Smooth muscle cell of the brain vasculature (primary cell): Measurements from ENCODE around the gene ATP7A.

Source experiments
- DNase-seq: peaks from one replicate; pipeline ENCODE4 v3.0.0-alpha.2; 2012; ENCODE audit warnings: low read depth, low spot score

Gene ATP7A

DNA sequence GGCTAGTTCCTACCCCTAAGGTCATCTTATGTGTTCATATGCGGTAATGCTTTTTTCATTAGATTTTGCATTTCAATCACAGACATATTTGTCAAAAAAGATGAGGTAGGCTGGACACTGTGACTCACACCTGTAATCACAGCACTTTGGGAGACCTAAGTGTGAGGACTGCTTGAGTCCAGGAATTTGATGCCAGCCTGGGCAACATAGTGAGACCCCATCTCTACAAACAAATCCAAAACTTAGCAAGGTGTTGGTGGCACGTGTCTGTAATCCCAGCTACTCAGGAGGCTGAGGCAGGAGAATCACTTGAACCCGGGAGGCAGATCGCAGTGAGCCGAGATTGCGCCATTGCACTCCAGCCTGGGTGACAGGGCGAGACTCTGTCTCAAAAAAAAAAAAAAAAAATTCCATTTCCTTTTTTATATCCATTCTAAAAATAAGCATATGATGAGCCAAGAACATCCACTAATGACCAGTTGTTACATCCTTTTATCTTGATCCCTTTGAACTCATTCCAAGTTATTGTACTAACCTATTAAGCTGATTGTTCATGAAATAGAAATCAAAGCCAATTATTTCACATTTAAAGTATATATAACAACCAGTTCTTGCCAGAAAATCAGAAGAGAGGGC, 35.5 kb downstream of the ATP7A start:
- DNase-seq: no peak

DNA sequence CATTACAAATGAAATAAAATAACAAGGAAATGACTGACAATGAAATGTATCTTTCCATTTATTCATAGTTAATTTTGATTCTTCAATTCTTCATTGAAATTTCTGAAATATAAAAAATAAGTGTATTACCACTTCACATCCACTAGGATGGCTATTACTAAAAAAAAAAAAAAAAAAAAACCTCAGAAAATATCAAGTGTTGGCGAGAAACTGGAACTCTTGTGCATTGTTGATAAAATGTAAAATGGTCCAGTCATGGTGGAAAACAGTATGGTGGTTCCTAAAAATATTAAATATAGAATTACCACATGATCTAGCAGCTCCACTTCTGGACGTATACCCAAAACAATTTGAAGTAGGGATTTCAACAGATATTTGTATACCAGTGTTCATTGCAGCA, 36.1 kb downstream of the ATP7A start:
- DNase-seq: no peak

DNA sequence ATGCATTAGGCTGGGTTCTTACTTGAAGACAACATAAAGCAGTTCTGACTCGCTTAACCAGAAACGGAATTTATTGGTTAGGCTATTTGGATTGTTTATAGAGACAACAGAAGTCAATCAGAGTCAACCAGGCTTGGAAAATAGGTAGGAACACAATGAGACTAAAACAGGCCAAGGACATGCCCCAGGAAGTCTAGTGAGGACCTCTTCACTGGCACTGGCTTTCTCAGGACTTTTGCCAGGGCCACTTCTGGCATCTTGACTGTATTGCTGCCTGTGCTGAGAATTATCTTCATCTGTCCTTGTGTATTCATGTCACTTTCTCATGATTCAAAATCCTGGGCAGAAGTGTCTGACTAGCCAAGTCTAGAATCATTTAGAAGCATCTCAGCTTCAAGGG, 39.3 kb downstream of the ATP7A start:
- DNase-seq: no peak

DNA sequence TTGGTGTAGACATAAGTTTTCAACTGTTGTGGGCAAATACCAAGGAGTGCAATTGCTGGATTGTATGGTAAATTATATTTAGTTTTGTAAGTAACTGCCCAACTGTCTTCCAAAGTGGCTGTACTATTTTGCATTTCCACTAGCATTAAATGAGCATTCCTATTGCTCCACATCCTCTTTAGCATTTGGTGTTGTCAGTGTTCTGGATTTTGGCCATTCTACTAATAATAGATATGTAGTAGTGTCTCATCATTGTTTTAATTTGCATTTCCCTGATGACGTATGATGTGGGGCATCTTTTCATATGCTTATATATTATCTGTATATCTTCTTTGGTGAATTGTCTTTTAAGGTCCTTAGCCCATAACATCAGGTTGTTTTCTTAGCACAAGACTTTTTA, 41.7 kb downstream of the ATP7A start:
- no peak for DNase-seq

DNA sequence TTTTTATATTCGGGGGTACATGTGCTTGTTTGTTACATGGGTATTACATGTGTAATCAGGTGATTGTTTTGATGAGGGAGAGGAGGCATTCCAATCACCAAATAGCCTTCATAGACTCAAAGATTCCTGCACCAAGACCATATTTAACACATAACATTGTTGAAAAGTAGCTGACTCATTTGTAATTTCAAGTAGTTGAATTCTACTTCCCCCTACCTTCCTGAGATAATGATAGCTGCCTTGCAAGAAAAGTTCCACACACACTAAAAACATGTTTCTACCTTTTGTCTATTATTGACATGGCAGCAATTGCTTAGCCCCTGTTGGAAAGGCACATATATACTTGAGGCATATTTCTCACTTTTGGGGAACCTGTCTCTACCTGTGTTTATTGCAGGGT, 42.8 kb downstream of the ATP7A start:
- no peak for DNase-seq

DNA sequence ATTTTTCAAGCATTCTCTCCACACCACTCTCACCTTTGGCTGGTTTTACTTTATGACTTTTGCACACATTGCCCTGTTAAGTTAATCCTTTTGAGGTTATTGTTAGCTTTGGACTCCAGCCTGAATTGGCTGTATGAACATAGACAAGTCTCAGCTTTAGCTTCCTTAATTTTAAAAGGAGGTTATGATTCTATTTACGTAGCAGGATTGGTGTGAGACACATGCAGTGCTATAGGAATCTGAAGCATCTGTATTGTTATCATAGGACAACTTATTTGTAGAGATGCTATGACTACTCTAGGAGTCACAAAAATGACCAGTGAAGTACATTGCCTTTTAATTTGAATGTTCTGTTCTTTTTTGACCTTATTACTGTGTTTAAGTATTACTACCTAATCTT, 43.2 kb downstream of the ATP7A start:
- no peak for DNase-seq

DNA sequence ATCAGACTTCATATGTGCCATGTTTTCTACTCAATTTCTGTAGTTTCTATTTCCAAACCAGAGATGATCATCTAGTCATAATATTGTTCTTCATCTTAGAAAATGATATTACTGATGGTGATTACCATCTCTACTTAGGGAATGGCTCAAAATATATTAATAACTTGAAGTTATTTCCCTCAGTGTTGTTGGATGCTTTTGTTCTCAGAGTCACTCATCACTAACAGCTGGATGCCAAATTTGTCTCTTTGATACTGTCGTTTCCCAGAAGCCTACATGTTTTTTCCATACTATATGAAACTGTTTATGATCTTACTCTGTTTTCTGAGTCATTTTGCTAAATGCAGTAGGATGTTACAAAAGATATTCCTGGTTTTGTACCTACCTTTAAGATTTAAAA, 50.1 kb downstream of the ATP7A start:
- no peak for DNase-seq

DNA sequence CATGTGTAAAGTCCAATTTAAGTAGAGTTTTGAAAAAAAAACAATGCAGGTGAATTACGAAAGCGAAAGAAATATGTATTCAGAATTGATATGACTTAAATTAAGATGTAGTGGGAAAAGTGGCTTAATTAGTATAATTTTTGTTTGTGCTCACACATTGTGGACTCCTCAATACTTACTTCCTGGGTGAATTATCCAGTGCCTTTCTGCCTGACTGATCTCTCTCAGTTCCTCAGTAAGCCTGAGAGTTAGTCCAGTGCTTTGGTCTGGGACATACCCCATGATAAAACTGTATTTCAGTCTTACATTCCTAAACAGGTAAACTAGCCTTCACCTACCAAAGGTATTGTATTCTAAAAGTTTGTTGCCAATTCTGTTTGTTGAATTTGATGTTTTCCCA, 50.6 kb downstream of the ATP7A start:
- DNase-seq: no peak

DNA sequence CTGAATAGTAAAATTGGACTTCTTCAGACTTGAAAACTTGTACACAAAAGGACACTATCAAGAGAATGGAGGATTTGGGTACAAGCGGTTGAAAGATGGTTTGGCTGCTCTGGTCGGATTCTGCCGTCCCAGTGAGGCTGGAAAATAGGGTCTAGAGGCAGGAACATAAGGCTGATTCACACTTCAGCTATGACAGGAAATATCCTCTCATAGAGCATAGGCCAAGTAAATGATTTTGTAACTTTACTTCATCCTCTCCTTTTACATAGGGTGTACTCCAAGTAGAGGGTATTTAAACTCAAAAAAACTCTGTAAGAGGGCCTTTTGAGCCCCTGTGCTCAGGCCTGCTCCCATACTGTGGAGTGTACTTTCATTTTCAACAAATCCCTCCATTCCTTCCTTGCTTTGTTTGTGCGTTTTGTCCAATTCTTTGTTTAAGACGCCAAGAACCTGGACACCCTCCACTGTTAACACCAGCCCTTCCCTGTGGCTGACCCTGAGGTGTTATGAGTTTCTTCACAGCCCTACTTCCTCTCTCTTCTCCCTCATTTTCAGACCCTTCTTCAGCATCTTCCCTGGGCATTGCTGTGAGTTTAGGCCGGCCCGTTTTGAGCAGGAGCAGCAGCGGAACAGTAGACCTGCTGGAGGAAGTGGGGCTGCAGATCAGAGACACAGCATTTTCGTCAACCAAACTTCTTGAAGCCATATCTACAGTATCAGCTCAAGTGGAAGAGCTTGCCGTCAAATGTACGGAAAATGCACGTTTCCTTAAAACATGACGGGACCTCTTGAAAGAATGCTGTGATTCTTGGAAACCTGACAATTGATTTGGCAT, 51.8 kb downstream of the ATP7A start:
- DNase-seq: no peak

DNA sequence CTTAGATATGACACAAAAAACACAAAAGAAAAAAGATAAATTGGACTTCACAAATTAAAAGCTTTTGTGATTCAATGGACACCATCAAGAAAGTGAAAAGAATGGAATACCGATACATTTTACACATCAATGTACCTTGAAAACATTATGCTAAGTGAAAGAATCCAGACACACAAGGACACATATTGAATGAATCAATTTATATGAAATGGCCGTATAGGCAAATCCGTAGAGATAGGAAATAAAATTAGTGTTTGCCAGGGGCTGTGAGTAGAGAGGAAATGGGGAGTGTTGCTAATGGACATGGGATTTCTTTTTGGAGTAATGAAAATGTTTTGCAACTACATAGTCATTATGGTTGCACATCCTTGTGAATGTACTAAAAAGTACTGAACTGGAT, 55.9 kb downstream of the ATP7A start:
- DNase-seq: no peak

DNA sequence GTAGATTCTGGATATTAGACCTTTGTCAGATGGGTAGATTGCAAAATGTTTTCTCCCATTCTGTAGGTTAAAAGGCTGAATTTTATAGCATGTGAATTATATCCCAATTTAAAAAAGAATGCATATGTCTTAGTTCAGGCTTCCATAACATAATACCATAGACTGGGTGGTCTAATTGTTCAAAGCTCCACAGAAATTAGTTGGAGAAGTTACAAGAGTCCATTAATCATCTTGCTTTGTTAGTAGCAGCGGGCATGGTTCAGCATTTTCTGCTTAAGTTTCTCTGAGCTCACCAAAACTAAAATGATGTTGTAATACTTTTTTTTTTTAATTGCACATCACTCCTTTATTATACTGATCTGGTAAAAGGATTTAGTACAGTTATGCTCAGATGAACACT, 57.1 kb downstream of the ATP7A start:
- no peak for DNase-seq

DNA sequence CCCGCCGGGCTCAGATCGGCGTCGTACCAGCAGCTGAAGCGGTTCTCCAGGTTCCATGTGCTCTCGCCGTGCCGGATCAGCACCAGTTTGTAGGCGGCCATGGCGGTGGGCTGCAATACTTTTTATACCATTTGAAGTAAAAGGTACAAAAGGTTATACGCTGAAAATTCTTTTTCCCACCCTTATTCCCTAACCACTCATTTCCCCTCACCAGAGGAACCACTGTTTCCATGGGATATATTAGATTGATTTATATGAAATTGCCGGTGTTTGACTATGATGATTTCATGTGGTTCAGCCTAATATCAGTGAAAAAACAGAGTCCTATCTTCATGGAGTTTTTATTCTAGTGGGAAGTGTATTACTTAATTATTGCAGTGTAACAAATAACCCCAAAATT, 59.0 kb downstream of the ATP7A start, which contains the start of gene PGAM4:
Gene PGAM4 (minus strand): TSS at position 101 of the 400 bp plus-strand sequence. CDS start 0 bp downstream, at position 101.
- no peak for DNase-seq

DNA sequence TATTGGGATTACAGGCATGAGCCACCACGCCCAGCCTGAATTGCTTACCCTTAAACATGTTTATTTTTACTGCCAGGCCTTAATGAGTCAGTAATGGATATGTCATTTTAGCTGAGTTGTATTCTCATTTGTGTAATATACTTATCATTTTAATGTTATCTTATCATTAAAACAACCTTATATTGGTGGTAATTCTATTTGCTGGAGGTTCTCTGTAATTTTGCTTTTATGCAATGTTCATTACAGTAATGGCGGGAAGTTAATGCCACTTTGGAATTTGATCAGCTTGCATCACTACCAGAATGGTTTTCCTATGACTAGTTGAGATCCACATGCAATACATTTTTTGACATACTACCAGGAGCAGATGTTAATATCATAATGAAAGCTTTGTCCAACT, 65.3 kb downstream of the ATP7A start:
- no peak for DNase-seq

DNA sequence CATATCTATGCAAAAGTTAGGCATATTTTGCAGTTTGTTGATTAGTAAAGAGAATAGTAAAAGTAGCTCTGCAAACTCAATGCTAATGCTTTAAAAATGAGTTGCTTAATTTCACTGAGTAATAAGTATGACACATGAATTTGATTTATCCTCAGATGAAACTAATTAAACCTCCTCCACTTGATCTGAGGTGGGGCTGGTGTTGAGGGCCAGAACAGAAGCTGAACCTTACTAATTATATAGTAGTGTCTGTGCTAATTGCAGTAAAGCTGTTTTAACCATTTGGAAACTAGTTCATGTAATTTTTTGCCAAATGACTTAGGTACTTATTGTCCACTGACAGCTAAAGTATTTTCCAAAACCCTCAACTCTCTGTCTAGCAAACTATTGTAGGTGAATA, 66.6 kb downstream of the ATP7A start:
- no peak for DNase-seq

DNA sequence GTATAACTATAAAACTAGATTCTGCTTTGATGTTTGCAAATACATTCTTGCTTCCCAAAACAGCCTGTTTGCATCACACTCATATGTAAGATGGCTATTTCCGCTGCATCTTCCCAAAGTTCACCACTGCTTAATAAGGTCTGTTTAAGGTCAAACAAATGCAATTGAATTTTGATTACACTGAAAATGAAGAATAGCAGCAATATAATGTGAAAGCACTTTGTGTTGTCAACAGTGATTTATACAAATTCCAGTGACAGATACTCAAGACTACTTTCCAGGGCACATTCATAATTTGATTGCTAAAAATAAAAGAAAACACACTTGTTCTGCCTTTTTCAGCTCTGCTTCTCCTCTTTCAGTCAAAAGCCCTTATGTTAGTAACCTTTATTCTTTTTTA, 67.0 kb downstream of the ATP7A start:
- DNase-seq: no peak

DNA sequence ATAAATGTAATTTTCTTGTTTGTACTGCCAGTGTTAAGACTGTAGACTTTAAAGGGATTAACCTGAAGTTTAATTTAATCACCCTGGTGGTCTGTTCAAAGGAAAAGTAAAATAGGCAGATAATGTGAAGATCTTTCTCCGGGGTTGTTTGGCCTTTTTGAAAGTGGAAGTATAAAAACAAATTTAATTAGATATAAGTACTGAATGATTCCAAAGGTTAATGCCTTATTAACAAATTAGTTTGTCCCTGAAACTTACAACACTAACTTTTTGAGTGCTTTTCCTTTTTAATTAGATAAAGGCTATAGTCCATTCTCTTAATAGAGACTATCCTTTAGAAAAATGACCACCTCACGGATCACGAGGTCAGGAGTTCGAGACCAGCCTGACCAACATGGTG, 69.4 kb downstream of the ATP7A start:
- no peak for DNase-seq

DNA sequence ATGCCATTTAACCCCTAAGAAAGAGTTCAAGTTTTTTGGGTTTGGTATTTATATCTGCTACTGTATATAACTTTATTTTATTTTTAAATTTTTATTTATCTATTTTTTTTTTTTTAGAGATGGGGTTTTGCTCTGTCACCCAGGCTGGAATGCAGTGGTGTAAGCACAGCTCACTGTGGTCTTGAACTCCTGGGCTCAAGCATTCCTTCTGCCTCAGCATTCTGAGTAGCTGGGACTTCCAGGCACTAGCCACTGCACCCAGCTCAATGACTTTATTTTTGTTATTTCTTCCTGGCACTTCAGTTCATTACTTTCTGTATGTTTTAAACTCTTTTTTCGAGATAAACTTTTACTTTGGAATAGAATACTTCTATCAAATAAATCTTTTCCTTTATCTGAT, 101.4 kb downstream of the ATP7A start:
- DNase-seq: no peak

DNA sequence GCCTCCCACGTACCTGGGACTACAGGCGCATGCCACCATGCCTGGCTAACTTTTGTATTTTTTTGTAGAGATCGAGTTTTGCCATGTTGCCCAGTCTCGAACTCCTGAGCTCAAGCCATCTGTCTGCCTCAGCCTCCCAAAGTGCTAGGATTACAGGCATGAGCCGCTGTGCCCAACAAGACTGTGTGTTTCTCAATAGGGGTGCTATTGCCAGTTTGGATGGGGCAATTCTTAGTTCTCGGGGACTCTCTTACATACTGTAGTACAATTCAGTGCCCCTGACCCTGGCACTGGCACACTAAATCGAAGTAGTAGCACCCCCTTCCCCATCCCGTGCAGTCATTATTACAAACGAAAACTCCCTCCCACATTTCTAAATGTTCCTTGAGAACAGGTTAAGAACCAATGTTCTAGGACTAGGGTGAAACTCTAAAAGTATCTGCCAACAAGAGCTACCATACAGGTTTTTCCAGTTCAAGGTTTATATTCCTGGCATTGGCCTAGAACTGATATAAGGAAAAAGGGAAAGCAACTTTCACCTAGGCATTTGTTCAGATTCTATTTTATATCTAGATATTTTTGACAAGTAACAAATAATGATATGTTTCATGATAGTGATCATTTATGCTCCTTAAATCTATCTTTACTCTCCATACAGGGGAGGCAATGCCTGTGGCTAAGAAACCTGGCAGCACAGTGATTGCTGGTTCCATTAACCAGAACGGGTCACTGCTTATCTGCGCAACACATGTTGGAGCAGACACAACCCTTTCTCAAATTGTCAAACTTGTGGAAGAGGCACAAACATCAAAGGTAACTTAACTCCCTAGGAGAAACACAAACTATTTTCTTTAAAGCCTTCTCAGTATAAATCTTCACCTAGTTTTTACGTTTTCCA, 109.3 kb downstream of the ATP7A start:
- no peak for DNase-seq

DNA sequence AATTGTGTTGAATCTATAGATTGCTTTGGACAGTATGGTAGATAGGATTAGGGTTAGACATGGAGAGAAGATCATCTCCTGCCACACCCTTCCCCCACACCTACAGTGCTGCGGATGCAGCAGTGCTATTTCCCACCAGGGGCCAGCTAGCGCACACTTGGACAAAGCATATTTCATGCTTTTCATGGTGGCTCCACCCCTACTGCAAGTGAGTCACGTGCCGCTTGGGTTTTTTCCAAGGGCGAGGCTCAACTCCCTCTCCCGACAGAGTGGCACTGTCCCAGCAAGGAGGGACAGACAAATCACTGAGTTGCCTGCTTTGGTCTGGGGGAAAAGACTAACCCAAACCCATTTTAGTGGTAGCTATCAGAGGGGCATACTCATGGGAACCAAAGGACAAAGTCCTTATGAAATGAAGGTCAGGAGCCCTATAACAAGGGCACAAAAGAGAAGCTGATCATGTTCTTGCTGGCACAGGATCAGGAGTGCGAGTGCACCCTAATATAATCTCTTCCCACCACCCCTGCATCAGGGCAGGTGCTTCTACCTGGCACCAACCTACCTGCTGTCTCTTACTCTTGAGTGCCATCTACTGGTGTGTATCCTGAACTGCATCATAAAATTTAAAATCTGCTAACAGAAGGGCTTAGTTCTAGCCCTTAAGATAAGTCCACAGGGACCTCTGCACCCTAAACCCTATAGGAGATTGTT, 114.0 kb downstream of the ATP7A start:
- no peak for DNase-seq

DNA sequence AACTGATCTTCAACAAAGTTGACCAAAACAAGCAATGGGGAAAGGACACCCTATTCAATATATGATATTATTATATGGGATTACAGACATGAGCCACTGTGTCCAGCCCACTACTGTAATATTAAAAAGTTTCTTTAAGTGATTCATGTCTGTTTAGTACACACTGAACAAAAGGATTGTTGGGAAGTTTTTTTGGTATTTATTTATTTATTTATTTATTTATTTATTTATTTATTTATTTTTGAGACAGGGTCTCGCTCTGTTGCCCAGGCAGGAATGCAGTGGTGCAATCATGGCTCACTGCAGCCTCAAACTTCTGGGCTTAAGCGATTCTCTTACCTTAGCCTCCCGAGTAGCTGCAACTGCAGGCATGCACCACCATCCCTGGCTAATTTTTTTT, 117.3 kb downstream of the ATP7A start:
- DNase-seq: no peak

DNA sequence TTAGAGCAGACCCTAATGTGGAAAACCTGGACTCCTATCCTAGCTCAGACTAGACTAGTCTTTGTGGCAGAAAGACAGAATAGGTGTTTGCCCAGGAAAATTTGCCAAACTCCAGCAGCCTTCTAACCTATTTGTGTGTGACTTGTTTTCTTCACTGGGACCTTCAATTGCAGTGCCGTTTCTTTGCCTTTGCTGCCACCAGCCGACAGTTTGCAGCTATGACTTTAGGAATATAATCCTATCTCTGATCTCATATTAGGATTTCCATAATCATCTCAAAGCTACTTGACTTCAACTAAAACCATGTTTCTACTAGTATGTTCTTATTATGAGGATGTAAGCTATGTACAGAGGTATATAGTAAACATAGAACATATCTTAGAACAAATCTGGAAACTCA, 119.2 kb downstream of the ATP7A start:
- no peak for DNase-seq

DNA sequence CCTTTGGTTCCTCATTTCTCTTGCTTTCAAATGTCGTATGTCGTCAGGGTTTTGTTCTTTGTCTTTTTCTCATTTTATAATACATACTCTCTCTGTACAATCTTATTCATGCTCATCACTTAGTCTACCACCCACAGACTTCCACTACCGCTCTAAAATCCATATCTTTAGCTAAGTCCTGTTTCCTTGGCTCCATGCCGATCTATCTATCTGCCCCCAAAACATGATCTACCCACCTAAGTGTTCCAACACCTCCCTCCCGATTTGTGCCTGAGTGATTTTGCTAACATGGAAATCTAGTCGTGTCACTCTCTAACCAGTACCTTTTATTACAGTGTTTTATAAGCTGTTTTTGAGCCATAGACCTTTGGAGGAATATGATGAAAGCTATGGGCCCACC, 124.6 kb downstream of the ATP7A start:
- DNase-seq: no peak
